Smooth muscle cell (in vitro differentiated cells): ENCODE measurements around the gene TRAPPC12. TPM values are rescaled to one million over a fixed set of nuclear protein-coding genes. Genes with fewer than 3 reads are reported as not detected.

Experiments used
- DNase-seq: peaks from one replicate; lab custom pipeline; 2025; ENCODE audit not compliant: unreplicated experiment; lab: John Stamatoyannopoulos, UW
- H2AFZ ChIP-seq: fragments of 200-600 bp; sonication (generic); 2 replicates; pipeline ENCODE4 v1.6.0; 2016; ENCODE audit warnings: antibody characterized with exemption, low read depth, mild to moderate bottlenecking
- H3F3A ChIP-seq: fragments of 200-600 bp; sonication (generic); 2 replicates; pipeline ENCODE4 v1.6.0; 2017; ENCODE audit warnings: antibody characterized with exemption, low read depth
- H3K27ac ChIP-seq: fragments of 200-600 bp; sonication (generic); 2 replicates; pipeline ENCODE4 v1.5.1; 2016; ENCODE audit warnings: low read depth, mild to moderate bottlenecking
- H3K27me3 ChIP-seq: fragments of 200-600 bp; sonication (generic); 2 replicates; pipeline ENCODE4 v1.6.1; 2016; ENCODE audit warnings: low read depth, mild to moderate bottlenecking
- H3K36me3 ChIP-seq: fragments of 200-600 bp; sonication (generic); 2 replicates; pipeline ENCODE4 v1.5.1; 2016; ENCODE audit warnings: low read depth
- H3K4me1 ChIP-seq: fragments of 200-600 bp; sonication (generic); 2 replicates; pipeline ENCODE4 v1.5.1; 2016; ENCODE audit warnings: low read depth
- H3K4me2 ChIP-seq: fragments of 200-600 bp; sonication (generic); 2 replicates; pipeline ENCODE4 v1.6.0; 2016; ENCODE audit warnings: mild to moderate bottlenecking
- H3K4me3 ChIP-seq: fragments of 200-600 bp; sonication (generic); 2 replicates; pipeline ENCODE4 v1.5.1; 2016; ENCODE audit warnings: mild to moderate bottlenecking
- H3K79me2 ChIP-seq: fragments of 200-600 bp; sonication (generic); 2 replicates; pipeline ENCODE4 v1.6.0; 2016; ENCODE audit warnings: low read depth, mild to moderate bottlenecking
- H3K9ac ChIP-seq: fragments of 200-600 bp; sonication (generic); 2 replicates; pipeline ENCODE4 v1.6.0; 2016; ENCODE audit warnings: low read depth
- H3K9me3 ChIP-seq: fragments of 200-600 bp; sonication (generic); replicated peaks from 2 replicates; pipeline ENCODE4 v1.5.1; 2016; ENCODE audit warnings: low read depth
- H4K20me1 ChIP-seq: fragments of 200-600 bp; sonication (generic); 2 replicates; pipeline ENCODE4 v1.6.0; 2016; ENCODE audit warnings: low read depth
- WGBS: methylation state at CpG from one replicate; pipeline ENCODE4 v1.1.7; 2016; ENCODE audit warnings: low lambda C conversion rate; 5-methylcytosine and 5-hydroxymethylcytosine counted together
- polyA plus RNA-seq: library from polyadenylated mRNA; unstranded; fragments of >200 nt; fragmentation: Nextera tagmentation; extraction: Ambion mirVana; gene quantifications from 2 replicates; pipeline ENCODE4 v1.2.1, GENCODE V29; 2016
- total RNA-seq: library from RNA; depleted of rRNA; stranded (reverse); fragments of >200 nt; gene quantifications from 2 replicates; pipeline ENCODE4 v1.2.3, GENCODE V29; 2014
- TF ChIP-seq, protein P1 (sequence below): fragments of 200-600 bp; sonication (generic); IDR thresholded peaks from 2 replicates; pipeline ENCODE4 v1.5.1; 2017; ENCODE audit warnings: borderline replicate concordance, mild to moderate bottlenecking, antibody characterized with exemption; ENCODE audit not compliant: insufficient read depth, poor library complexity, severe bottlenecking

Gene TRAPPC12
- total and polyA plus RNA-seq, 2 experiments from 2014 or later: 26.0 to 55.4 TPM

DNA sequence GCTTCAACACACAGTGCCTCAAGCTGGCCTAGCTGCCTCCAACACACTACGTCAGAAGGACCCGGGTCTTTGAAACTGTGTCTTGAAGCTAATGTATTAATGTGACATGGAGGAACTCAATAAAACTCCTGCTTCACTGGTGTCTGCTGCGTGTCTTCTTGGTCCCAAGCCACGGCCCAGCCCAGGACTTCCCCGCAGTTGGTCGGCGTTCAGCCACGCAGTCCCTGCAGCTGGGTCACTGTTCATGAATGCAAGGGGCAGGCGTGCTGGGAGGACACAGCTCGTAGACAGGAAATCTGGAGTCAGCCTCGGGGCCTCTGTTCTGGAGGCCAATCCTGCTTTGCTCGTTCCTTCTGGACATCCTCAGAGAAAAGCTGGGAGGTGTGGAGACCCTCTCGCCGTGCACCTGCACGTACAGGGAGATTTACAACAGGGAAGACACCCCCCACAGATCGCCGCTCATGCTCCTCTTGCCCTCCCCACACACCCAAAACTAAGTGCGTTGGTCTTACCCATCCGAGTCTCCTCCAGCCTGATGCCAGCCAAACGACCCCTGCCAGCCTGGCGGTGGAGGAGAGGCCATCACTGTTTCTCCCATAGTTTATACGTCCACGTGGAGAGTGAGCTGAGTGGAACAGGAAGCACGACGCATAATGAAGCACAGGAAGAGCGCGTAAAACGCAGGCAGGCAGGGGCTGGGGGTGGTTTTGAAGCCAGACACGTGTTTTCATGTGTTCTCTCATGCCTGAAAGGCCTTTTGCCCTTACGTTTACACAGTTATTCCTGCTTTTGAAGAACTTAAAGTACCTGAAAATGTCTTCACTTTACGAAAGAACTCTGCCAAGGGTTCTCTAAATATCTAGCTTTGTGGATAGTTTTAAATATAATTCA lies 100.2 kb downstream of the TRAPPC12 start:
- TF ChIP-seq, protein P1, sequence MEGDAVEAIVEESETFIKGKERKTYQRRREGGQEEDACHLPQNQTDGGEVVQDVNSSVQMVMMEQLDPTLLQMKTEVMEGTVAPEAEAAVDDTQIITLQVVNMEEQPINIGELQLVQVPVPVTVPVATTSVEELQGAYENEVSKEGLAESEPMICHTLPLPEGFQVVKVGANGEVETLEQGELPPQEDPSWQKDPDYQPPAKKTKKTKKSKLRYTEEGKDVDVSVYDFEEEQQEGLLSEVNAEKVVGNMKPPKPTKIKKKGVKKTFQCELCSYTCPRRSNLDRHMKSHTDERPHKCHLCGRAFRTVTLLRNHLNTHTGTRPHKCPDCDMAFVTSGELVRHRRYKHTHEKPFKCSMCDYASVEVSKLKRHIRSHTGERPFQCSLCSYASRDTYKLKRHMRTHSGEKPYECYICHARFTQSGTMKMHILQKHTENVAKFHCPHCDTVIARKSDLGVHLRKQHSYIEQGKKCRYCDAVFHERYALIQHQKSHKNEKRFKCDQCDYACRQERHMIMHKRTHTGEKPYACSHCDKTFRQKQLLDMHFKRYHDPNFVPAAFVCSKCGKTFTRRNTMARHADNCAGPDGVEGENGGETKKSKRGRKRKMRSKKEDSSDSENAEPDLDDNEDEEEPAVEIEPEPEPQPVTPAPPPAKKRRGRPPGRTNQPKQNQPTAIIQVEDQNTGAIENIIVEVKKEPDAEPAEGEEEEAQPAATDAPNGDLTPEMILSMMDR: no peak
- no peak overlapping the region for H2AFZ ChIP-seq
- no peaks in the 10 kb centered on the region for H3K9me3 ChIP-seq
- H3K9ac ChIP-seq: no peak overlapping the region
- no peak overlapping the region for H3K4me2 ChIP-seq
- H3K4me1 ChIP-seq: no peaks in the 10 kb centered on the region
- no peaks in the 10 kb centered on the region for H3K27me3 ChIP-seq
- no peak overlapping the region for H3K4me3 ChIP-seq
- H3K36me3 ChIP-seq: no peaks in the 10 kb centered on the region
- H3K79me2 ChIP-seq: no peaks in the 10 kb centered on the region
- DNase-seq: no peak
- 96% methylated on average over 31 of the region's 31 CpGs for WGBS
- no peak overlapping the region for H3K27ac ChIP-seq
- no peaks in the 10 kb centered on the region for H3F3A ChIP-seq
- H4K20me1 ChIP-seq: no peaks in the 10 kb centered on the region

DNA sequence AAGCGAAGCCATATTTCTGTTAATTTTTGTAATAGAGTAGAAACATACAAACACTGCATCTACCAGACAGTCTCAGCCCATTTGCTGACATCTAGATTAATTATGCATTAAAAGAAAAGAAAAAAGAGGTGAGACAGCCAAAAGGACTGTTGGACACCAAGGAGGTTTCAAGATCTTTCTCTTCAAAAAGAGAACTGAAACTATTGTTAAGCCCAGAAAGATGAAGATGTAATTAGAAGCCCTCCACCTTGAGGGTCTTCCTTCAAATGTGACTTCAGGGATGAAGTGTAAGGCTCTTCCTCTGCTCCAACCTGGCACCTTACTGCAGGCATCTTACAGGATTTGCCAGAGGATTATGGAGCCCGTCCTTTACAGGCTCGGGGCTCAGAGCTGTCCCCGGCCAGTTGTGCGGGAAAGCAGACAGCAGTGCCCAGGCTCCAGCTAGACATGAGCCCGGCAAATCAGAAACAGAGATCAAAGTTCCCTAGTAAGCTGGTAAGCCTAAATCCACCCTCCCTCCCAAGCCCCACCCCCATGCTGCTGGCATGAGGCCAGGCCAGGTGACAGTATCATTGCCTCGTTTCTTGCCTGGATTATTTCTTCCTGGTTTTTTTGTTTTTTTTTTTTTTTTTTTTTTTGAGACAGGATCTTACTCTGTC lies 101.0 kb downstream of the TRAPPC12 start:
- WGBS: 74% methylated on average over 7 of the region's 7 CpGs
- Histone ChIP-seq H3K4me2 (no peak overlapping the region), H3K79me2 (no peaks in the 10 kb centered on the region), H3K4me3 (no peak overlapping the region), H3K9ac (no peak overlapping the region), H3K27ac (no peak overlapping the region), H3K36me3 (no peaks in the 10 kb centered on the region), H3K4me1 (no peaks in the 10 kb centered on the region), H3K27me3 (no peaks in the 10 kb centered on the region), H4K20me1 (no peaks in the 10 kb centered on the region), H3K9me3 (no peaks in the 10 kb centered on the region), H3F3A (no peaks in the 10 kb centered on the region), H2AFZ (no peak overlapping the region)
- TF ChIP-seq, protein P1: no peak
- no peak for DNase-seq

DNA sequence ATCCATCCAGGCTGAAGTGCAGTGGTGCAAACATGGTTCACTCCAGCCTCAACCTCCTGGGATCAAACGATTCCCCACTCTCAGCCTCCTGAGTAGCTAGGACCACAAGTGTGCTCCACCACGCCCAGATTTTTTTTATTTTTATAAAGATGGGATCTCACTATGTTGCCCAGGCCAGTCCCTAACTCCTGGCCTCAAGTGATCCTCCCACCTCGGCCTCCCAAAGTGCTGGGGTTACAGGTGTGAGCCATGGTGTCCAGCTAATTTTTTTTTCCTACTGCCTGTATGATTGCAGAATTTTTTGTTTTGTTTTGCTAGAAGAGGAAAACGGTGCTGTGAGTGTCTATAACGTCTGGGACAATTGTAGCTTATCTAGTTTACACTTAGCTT lies 101.5 kb downstream of the TRAPPC12 start:
- Histone ChIP-seq H3K9ac (no peak overlapping the region), H3K4me3 (no peak overlapping the region), H2AFZ (no peak overlapping the region), H3K79me2 (no peaks in the 10 kb centered on the region), H3K4me2 (no peak overlapping the region), H4K20me1 (no peaks in the 10 kb centered on the region), H3K4me1 (no peaks in the 10 kb centered on the region), H3F3A (no peaks in the 10 kb centered on the region), H3K27ac (no peak overlapping the region), H3K36me3 (no peaks in the 10 kb centered on the region), H3K27me3 (no peaks in the 10 kb centered on the region), H3K9me3 (no peaks in the 10 kb centered on the region)
- 97% methylated on average over 5 of the region's 5 CpGs for WGBS
- no peak for DNase-seq
- TF ChIP-seq, protein P1: no peak
